ENCODE results near the gene GJD2.

The GJD2 gene

GRCh38 chr15:34729886-34730285 lies 24.9 kb downstream of the GJD2 start:
- DNase-seq, result no peak
- in situ Hi-C loops (cut with MboI; ENCODE audit: low pct_unique_long_range_greater_than_20kb, low sequenced_read_pairs), result no loop called here

- in situ Hi-C loops (cut with MboI; ENCODE audit: low pct_unique_long_range_greater_than_20kb, low sequenced_read_pairs), result no loop called here
- DNase-seq, result no peak
Measured at GRCh38 chr15:34729056-34729455, 25.7 kb downstream of the GJD2 start.

- in situ Hi-C loops (cut with MboI; ENCODE audit: low pct_unique_long_range_greater_than_20kb, low sequenced_read_pairs), result no loop called here
- DNase-seq, result no peak
Measured at GRCh38 chr15:34726406-34727100, 28.2 kb downstream of the GJD2 start.

GRCh38 chr15:34725556-34725955 lies 29.2 kb downstream of the GJD2 start:
- DNase-seq, result no peak
- in situ Hi-C loops (cut with MboI; ENCODE audit: low pct_unique_long_range_greater_than_20kb, low sequenced_read_pairs), result no loop called here

- DNase-seq, result no peak
- in situ Hi-C loops (cut with MboI; ENCODE audit: low pct_unique_long_range_greater_than_20kb, low sequenced_read_pairs), result no loop called here
Measured at GRCh38 chr15:34724481-34724880, 30.3 kb downstream of the GJD2 start.

GRCh38 chr15:34722439-34722836 lies 32.4 kb downstream of the GJD2 start:
- in situ Hi-C loops (cut with MboI; ENCODE audit: low pct_unique_long_range_greater_than_20kb, low sequenced_read_pairs), result no loop called here
- DNase-seq, result no peak

GRCh38 chr15:34721802-34722438 lies 32.9 kb downstream of the GJD2 start:
- no peak for DNase-seq
- in situ Hi-C loops (cut with MboI; ENCODE audit: low pct_unique_long_range_greater_than_20kb, low sequenced_read_pairs), result no loop called here

GRCh38 chr15:34721157-34721801 lies 33.5 kb downstream of the GJD2 start:
- in situ Hi-C loops (cut with MboI; ENCODE audit: low pct_unique_long_range_greater_than_20kb, low sequenced_read_pairs), result no loop called here
- DNase-seq, result no peak

GRCh38 chr15:34719695-34720094 lies 35.1 kb downstream of the GJD2 start:
- in situ Hi-C loops (cut with MboI; ENCODE audit: low pct_unique_long_range_greater_than_20kb, low sequenced_read_pairs), result no loop called here
- no peak for DNase-seq

- DNase-seq, result no peak
- in situ Hi-C loops (cut with MboI; ENCODE audit: low pct_unique_long_range_greater_than_20kb, low sequenced_read_pairs), result no loop called here
Measured at GRCh38 chr15:34718681-34719665, 35.8 kb downstream of the GJD2 start.

- no peak for DNase-seq
- in situ Hi-C loops (cut with MboI; ENCODE audit: low pct_unique_long_range_greater_than_20kb, low sequenced_read_pairs), result no loop called here
Measured at GRCh38 chr15:34717729-34718128, 37.1 kb downstream of the GJD2 start.

GRCh38 chr15:34716111-34716510 lies 38.7 kb downstream of the GJD2 start:
- DNase-seq, result no peak
- in situ Hi-C loops (cut with MboI; ENCODE audit: low pct_unique_long_range_greater_than_20kb, low sequenced_read_pairs), result no loop called here

- in situ Hi-C loops (cut with MboI; ENCODE audit: low pct_unique_long_range_greater_than_20kb, low sequenced_read_pairs), result no loop called here
- DNase-seq, result no peak
Measured at GRCh38 chr15:34714476-34715121, 40.2 kb downstream of the GJD2 start.

GRCh38 chr15:34713635-34714034 lies 41.2 kb downstream of the GJD2 start:
- no peak for DNase-seq
- in situ Hi-C loops (cut with MboI; ENCODE audit: low pct_unique_long_range_greater_than_20kb, low sequenced_read_pairs), result no loop called here

- in situ Hi-C loops (cut with MboI; ENCODE audit: low pct_unique_long_range_greater_than_20kb, low sequenced_read_pairs), result no loop called here
- no peak for DNase-seq
Measured at GRCh38 chr15:34709866-34710265, 44.9 kb downstream of the GJD2 start.

GRCh38 chr15:34708422-34708821 lies 46.4 kb downstream of the GJD2 start:
- DNase-seq, result peak; percentile 41
- in situ Hi-C loops (cut with MboI; ENCODE audit: low pct_unique_long_range_greater_than_20kb, low sequenced_read_pairs), result no loop called here

GRCh38 chr15:34701536-34701935 lies 53.3 kb downstream of the GJD2 start:
- in situ Hi-C loops (cut with MboI; ENCODE audit: low pct_unique_long_range_greater_than_20kb, low sequenced_read_pairs), result no loop called here

More at GRCh38 chr15:34701536-34701935, 53.3 kb downstream of the GJD2 start:
- no peak for DNase-seq
